H1 (cell line): ENCODE measurements around the gene SEMA4D. TPM values are rescaled to one million over a fixed set of nuclear protein-coding genes. Genes with fewer than 3 reads are reported as not detected.
A peak's percentile ranks its signal among the peaks of the same experiment; 100 is the strongest.

Source experiments
- CTCF ChIA-PET: fragments of 300-600 bp; sonication (Branson Sonifier 250); formaldehyde crosslinking; loops from one replicate; lab custom pipeline; 2021; ENCODE audit not compliant: partially characterized antibody; lab: Charles Lee
- POLR2A ChIA-PET: fragments of 300-600 bp; sonication (Branson Sonifier 250); formaldehyde crosslinking; loops from one replicate; lab custom pipeline; 2021; ENCODE audit warnings: inconsistent platforms; ENCODE audit not compliant: partially characterized antibody; lab: Charles Lee
- DNase-seq, 2 experiments: peaks; one replicate each; pipeline versions ENCODE4 v3.0.0 to v3.0.0-alpha.2; 2010 to 2022; ENCODE audit warnings: low spot score in 2 of 2, low read depth in 1 of 2, mixed read lengths in 1 of 2
- FAIRE-seq: peaks from 2 replicates; lab custom pipeline; 2011; peaks lifted over from hg19 to GRCh38; lab: Jason Lieb, UNC
- H2AFZ ChIP-seq: 2 replicates; pipeline ENCODE4 v1.8.1; 2012; ENCODE audit warnings: low read length, inconsistent platforms
- H2AK5ac ChIP-seq: 2 replicates; pipeline ENCODE4 v1.6.1; 2013; ENCODE audit warnings: low read depth, low read length
- H2BK120ac ChIP-seq: replicated peaks from 2 replicates; pipeline ENCODE3; 2013; ENCODE audit warnings: low read depth, low read length, inconsistent platforms
- H2BK12ac ChIP-seq: 2 replicates; pipeline ENCODE4 v1.6.1; 2013; ENCODE audit warnings: low read depth, low read length
- H2BK15ac ChIP-seq: 2 replicates; pipeline ENCODE4 v1.6.1; 2013; ENCODE audit warnings: low read length
- H2BK20ac ChIP-seq: 2 replicates; pipeline ENCODE4 v1.6.1; 2013; ENCODE audit warnings: low read length
- H2BK5ac ChIP-seq: 2 replicates; pipeline ENCODE4 v1.6.1; 2013; ENCODE audit warnings: low read depth, low read length
- H3K14ac ChIP-seq: 2 replicates; pipeline ENCODE4 v1.6.1; 2013; ENCODE audit warnings: inconsistent platforms; ENCODE audit not compliant: insufficient read length
- H3K18ac ChIP-seq: 2 replicates; pipeline ENCODE4 v1.6.1; 2013; ENCODE audit warnings: low read length; ENCODE audit errors: extremely low read depth
- H3K23ac ChIP-seq: 2 replicates; pipeline ENCODE4 v1.6.1; 2013; ENCODE audit warnings: inconsistent platforms; ENCODE audit not compliant: insufficient read length
- H3K23me2 ChIP-seq: 2 replicates; pipeline ENCODE4 v1.6.1; 2013; ENCODE audit warnings: low read depth, low read length
- H3K27ac ChIP-seq: 2 replicates; pipeline ENCODE4 v1.6.1; 2011; ENCODE audit warnings: low read depth, low read length, inconsistent platforms
- H3K27me3 ChIP-seq, 4 experiments: replicated peaks in 1 of 4; 1 replicate in 1 of 4; 2 replicates in 3 of 4; pipeline versions ENCODE4 v1.6.1 to v1.8.1; 2011 to 2013; ENCODE audit warnings: low read length in 3 of 4, mild to moderate bottlenecking in 3 of 4, inconsistent platforms in 2 of 4, mixed read lengths in 2 of 4, moderate library complexity in 1 of 4; ENCODE audit not compliant: control insufficient read depth in 3 of 4, insufficient read depth in 3 of 4; ENCODE audit errors: extremely low read depth in 1 of 4
- H3K36me3 ChIP-seq, 4 experiments: 2 replicates each; pipeline versions ENCODE4 v1.6.1 to v1.8.1; 2011 to 2013; ENCODE audit warnings: mild to moderate bottlenecking in 4 of 4, low read length in 3 of 4, moderate library complexity in 2 of 4, control low read depth in 1 of 4, inconsistent platforms in 1 of 4; ENCODE audit not compliant: insufficient read depth in 4 of 4, control insufficient read depth in 2 of 4
- H3K4ac ChIP-seq: replicated peaks from 2 replicates; pipeline ENCODE3; 2013; ENCODE audit warnings: low read length, low read depth, mixed read lengths, inconsistent platforms; ENCODE audit not compliant: insufficient read length
- H3K4me1 ChIP-seq, 4 experiments: replicated peaks in 1 of 4; 1 replicate in 1 of 4; 2 replicates in 3 of 4; pipeline versions ENCODE4 v1.6.1 to v1.8.1; 2011 to 2013; ENCODE audit warnings: low read length in 3 of 4, inconsistent platforms in 2 of 4, mixed read lengths in 1 of 4; ENCODE audit not compliant: insufficient read depth in 4 of 4, control insufficient read depth in 3 of 4
- H3K4me2 ChIP-seq, 2 experiments: 2 replicates each; pipeline versions ENCODE4 v1.6.1 to v1.8.1; 2011 to 2013; ENCODE audit warnings: low read depth in 2 of 2, low read length in 2 of 2, control low read depth in 1 of 2, inconsistent platforms in 1 of 2, mild to moderate bottlenecking in 1 of 2; ENCODE audit not compliant: insufficient read depth in 1 of 2
- H3K4me3 ChIP-seq, 4 experiments: fragments of 200-600, 300-600 bp in 1 of 4; sonication (generic), shearing (Covaris generic), sonication (Bioruptor Twin) in 1 of 4; 2 replicates each; pipeline versions ENCODE4 v1.5.1 to v1.8.1; 2011 to 2016; ENCODE audit warnings: low read length in 4 of 4, low read depth in 3 of 4, control low read depth in 2 of 4, inconsistent platforms in 2 of 4, mild to moderate bottlenecking in 2 of 4, mixed read lengths in 1 of 4, moderate library complexity in 1 of 4; ENCODE audit not compliant: insufficient read depth in 2 of 4; ENCODE audit errors: extremely low read depth in 1 of 4
- H3K56ac ChIP-seq: replicated peaks from 2 replicates; pipeline ENCODE3; 2013; ENCODE audit warnings: low read depth, mild to moderate bottlenecking, mixed read lengths, low read length, inconsistent platforms; ENCODE audit not compliant: insufficient read length
- H3K79me1 ChIP-seq: 2 replicates; pipeline ENCODE4 v1.6.1; 2013; ENCODE audit warnings: low read depth, low read length, control low read depth
- H3K79me2 ChIP-seq, 2 experiments: 2 replicates each; pipeline versions ENCODE4 v1.6.1 to v1.8.1; 2012 to 2013; ENCODE audit warnings: low read length in 2 of 2, mild to moderate bottlenecking in 2 of 2, inconsistent platforms in 1 of 2; ENCODE audit not compliant: insufficient read depth in 2 of 2, control insufficient read depth in 1 of 2
- H3K9ac ChIP-seq, 4 experiments: replicated peaks in 1 of 4; 1 replicate in 1 of 4; 2 replicates in 3 of 4; pipeline versions ENCODE4 v1.6.1 to v1.8.1; 2011 to 2013; ENCODE audit warnings: low read depth in 3 of 4, low read length in 3 of 4, control low read depth in 2 of 4, mild to moderate bottlenecking in 2 of 4, moderate library complexity in 2 of 4, inconsistent platforms in 1 of 4; ENCODE audit errors: extremely low read depth in 1 of 4
- H3K9me3 ChIP-seq, 2 experiments: 2 replicates each; pipeline versions ENCODE4 v1.6.1 to v1.8.1; 2012 to 2013; ENCODE audit warnings: mild to moderate bottlenecking in 2 of 2, moderate library complexity in 2 of 2, control low read depth in 1 of 2, inconsistent platforms in 1 of 2, low read depth in 1 of 2, low read length in 1 of 2, mixed read lengths in 1 of 2; ENCODE audit not compliant: insufficient read depth in 2 of 2
- H4K20me1 ChIP-seq, 2 experiments: replicated peaks in 1 of 2; 2 replicates each; pipeline versions ENCODE3 to v1.8.1; 2011 to 2013; ENCODE audit warnings: inconsistent platforms in 2 of 2, low read length in 2 of 2, mild to moderate bottlenecking in 1 of 2; ENCODE audit not compliant: insufficient read depth in 2 of 2, control insufficient read depth in 1 of 2
- H4K5ac ChIP-seq: 2 replicates; pipeline ENCODE4 v1.6.1; 2013; ENCODE audit warnings: low read length, low read depth, mixed read lengths, inconsistent platforms; ENCODE audit not compliant: insufficient read length
- H4K8ac ChIP-seq: 2 replicates; pipeline ENCODE4 v1.8.0; 2013; ENCODE audit warnings: mild to moderate bottlenecking, moderate library complexity, low read length, inconsistent platforms; ENCODE audit not compliant: insufficient read depth; ENCODE audit errors: extremely low read depth
- H4K91ac ChIP-seq: replicated peaks from 2 replicates; pipeline ENCODE3; 2013; ENCODE audit warnings: low read length, mixed read lengths, inconsistent platforms; ENCODE audit not compliant: insufficient read length
- BCL11A ChIP-seq, 2 experiments: IDR thresholded peaks; one replicate each; pipeline ENCODE4 v1.6.1; 2011; ENCODE audit warnings: low read depth in 2 of 2, low read length in 2 of 2, mild to moderate bottlenecking in 2 of 2
- MAFK ChIP-seq: IDR thresholded peaks from 2 replicates; pipeline ENCODE4 v1.6.1; 2012; ENCODE audit warnings: low read depth, mild to moderate bottlenecking, improper control_type of control experiment, low read length
- POLR2A ChIP-seq, 2 experiments: IDR thresholded peaks; 1 replicate in 1 of 2; 2 replicates in 1 of 2; pipeline ENCODE4 v1.6.1; 2011; ENCODE audit warnings: low read depth in 2 of 2, low read length in 2 of 2, mild to moderate bottlenecking in 2 of 2; ENCODE audit errors: control extremely low read depth in 1 of 2
- RFX5 ChIP-seq: IDR thresholded peaks from 2 replicates; pipeline ENCODE4 v1.6.1; 2011; ENCODE audit warnings: low read depth, low read length, improper control_type of control experiment, borderline replicate concordance
- SAP30 ChIP-seq: fragments of 300-600 bp; sonication (generic); IDR thresholded peaks from 2 replicates; pipeline ENCODE4 v1.7.1; 2012; ENCODE audit warnings: low read length, moderate library complexity, mild to moderate bottlenecking, inconsistent platforms; ENCODE audit not compliant: insufficient read depth, insufficient replicate concordance
- WGBS, 2 experiments: shearing (Covaris generic) in 1 of 2; methylation state at CpG; one replicate each; pipeline versions ENCODE4 v1.1.6 to v1.1.7; 2013 to 2015; ENCODE audit warnings: low lambda C conversion rate in 2 of 2, mixed read lengths in 2 of 2, inconsistent platforms in 1 of 2, low coverage in 1 of 2, missing lambda C conversion rate in 1 of 2; ENCODE audit not compliant: insufficient replicate concordance in 2 of 2, insufficient coverage in 1 of 2, insufficient read length in 1 of 2; ENCODE audit errors: extremely low coverage in 1 of 2, missing lambda C conversion rate in 1 of 2; 5-methylcytosine and 5-hydroxymethylcytosine counted together
- polyA plus RNA-seq, 7 experiments: library from polyadenylated mRNA; depleted of rRNA in 3 of 7; stranded (reverse) in 5 of 7; unstranded in 2 of 7; fragments of >200 nt in 5 of 7; fragments of 200-250 nt in 2 of 7; gene quantifications; 1 replicate in 5 of 7; 2 replicates in 1 of 7; 4 replicates in 1 of 7; pipeline versions ENCODE4 v1.2.1 to v1.2.3, GENCODE V29; 2011 to 2013; ENCODE audit warnings: missing spikeins in 2 of 7, mixed read lengths in 2 of 7
- total RNA-seq: library from RNA; stranded (reverse); fragmentation: NEBNext Ultra II Directional; extraction: Animal tissue kit (Norgen Biotek cat#: 25700); gene quantifications from 2 replicates; pipeline ENCODE4 v1.2.1, GENCODE V29; 2021

Gene SEMA4D
- total and polyA plus RNA-seq, 2 of the 8 experiments (the other 6 are each of a cell fraction or from before 2014, with no cell fraction given): 21.0 to 70.4 TPM

DNA sequence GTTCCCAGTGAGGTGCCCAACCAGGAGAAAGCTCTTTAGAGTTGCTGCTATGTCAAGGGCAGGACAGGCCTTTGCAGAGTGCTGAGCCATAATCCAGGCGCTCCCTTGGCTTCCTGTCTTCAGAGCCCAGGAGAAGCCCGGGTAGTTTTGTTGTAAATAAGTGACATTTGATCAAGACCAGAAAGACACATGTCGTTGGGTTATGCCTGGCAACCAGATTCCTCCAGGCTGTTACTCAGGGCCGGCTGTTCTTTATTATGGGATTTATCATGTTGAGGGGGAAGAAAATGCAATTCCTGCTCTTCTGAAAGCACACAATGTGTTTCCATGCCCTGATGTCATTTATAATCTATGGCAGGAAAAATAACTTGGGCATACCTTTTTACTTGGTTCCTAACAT lies 39.3 kb upstream of the SEMA4D start:
- Histone ChIP-seq H3K4ac (no peak overlapping the region), H4K20me1 (peaks cover 0 to 6% of the 10 kb centered on the region in 2 experiments), H3K4me3 (no peak overlapping the region), H2BK15ac (no peak overlapping the region), H2BK5ac (no peak overlapping the region), H3K23ac (no peak overlapping the region), H3K27me3 (no peaks in the 10 kb centered on the region), H3K56ac (no peak overlapping the region), H2AK5ac (no peak overlapping the region), H3K18ac (no peak overlapping the region), H3K27ac (no peak overlapping the region), H2AFZ (no peak overlapping the region), H3K9ac (no peak overlapping the region), H3K4me1 (no peaks in the 10 kb centered on the region; a peak in 1 of 7 replicates), H3K14ac (no peak overlapping the region), H3K79me2 (no peaks in the 10 kb centered on the region), H3K36me3 (no peaks in the 10 kb centered on the region), H3K23me2 (peaks cover 5% of the 10 kb centered on the region; the same call in 1 of the 2 replicates), H4K5ac (no peak overlapping the region), H2BK120ac (no peak overlapping the region), H3K4me2 (no peak overlapping the region), H2BK20ac (no peak overlapping the region), H4K8ac (peak overlapping the region; percentile 86; the same call in 1 of the 2 replicates)
- POLR2A ChIA-PET: no interaction called here
- DNase-seq: no peak
- TF ChIP-seq SAP30 (no peak), BCL11A (IDR thresholded peaks at IDR 0.05; ENCODE audit: low read depth in 2 of 2, low read length in 2 of 2) (no peak), MAFK (no peak), RFX5 (no peak), POLR2A (IDR thresholded peaks at IDR 0.05; ENCODE audit: control extremely low read depth in 1 of 2, low read depth in 2 of 2, low read length in 2 of 2) (no peak)
- TF ChIP-seq, all 59 proteins: peak for 0
- CTCF ChIA-PET: interaction anchor here (2.3 to 3.6 kb wide), 2 partner anchors 12 to 109 kb away, joined by 10 to 18 read pairs; no protein-coding TSS in a partner anchor
- no peak overlapping the region for H4K91ac ChIP-seq
- no peaks in the 10 kb centered on the region for H3K79me1 ChIP-seq
- no peak overlapping the region for H2BK12ac ChIP-seq
- no peak for FAIRE-seq
- WGBS, 2 experiments: 82% methylated on average over 4 of the region's 4 CpGs; no CpG with 5 or more reads in 1 of the 2 experiments
- no peaks in the 10 kb centered on the region for H3K9me3 ChIP-seq
